ENCODE results near the gene LMF1.

DNA sequence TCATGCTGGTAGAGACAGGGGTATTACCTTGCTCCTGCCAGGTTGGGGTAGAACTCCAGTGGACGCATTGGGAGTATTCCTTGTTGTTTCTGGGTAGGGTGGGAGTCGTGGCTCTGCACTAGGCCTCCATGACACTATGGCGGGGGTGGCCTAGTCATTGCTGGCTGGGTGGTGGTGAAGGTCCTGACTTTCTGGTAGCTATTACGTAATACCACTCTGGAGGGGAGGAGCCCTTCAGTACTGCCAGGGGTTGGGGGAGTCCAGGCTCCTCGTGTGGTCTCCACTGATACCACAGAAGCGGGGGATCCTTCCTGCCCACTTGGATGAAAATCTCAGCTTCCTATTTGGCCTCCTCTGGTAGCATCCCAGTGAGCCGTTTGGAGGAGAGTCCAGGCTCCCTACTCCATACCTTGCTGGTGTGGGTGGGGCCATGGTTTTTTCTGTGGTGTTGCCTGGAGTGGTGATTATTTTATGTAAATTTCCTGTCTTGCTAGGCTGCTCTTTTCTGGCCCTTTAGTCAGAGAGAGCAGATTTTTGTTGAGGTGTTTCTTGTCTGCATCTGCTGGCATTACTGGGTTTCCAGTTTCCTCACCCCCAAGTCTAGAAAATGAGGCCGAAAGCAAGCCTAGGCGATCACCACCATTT, 104.4 kb downstream of the LMF1 start:
- TF ChIP-seq RAD21 (IDR thresholded peaks at IDR 0.05; ENCODE audit: low read length) (no peak), MAZ (IDR thresholded peaks at IDR 0.05; ENCODE audit: borderline replicate concordance, low read depth, low read length) (no peak), POLR2A (IDR thresholded peaks at IDR 0.05; ENCODE audit: low read depth, low read length) (no peak), NFE2L2 (IDR thresholded peaks at IDR 0.05; ENCODE audit: low read depth, low read length) (no peak), CEBPB (IDR thresholded peaks at IDR 0.05; ENCODE audit: low read depth, low read length) (peak; percentile 77), RFX5 (IDR thresholded peaks at IDR 0.05; ENCODE audit: low read depth, low read length) (no peak), CHD1 (IDR thresholded peaks at IDR 0.05; ENCODE audit: low read depth, low read length) (no peak), BHLHE40 (IDR thresholded peaks at IDR 0.05; ENCODE audit: low read depth, low read length) (no peak), MXI1 (IDR thresholded peaks at IDR 0.05; ENCODE audit: borderline replicate concordance, low read depth, low read length) (no peak), FOS (IDR thresholded peaks at IDR 0.05; ENCODE audit: low read depth, low read length) (no peak), SMC3 (IDR thresholded peaks at IDR 0.05; ENCODE audit: low read depth, low read length) (no peak)
- TF ChIP-seq, protein P1, sequence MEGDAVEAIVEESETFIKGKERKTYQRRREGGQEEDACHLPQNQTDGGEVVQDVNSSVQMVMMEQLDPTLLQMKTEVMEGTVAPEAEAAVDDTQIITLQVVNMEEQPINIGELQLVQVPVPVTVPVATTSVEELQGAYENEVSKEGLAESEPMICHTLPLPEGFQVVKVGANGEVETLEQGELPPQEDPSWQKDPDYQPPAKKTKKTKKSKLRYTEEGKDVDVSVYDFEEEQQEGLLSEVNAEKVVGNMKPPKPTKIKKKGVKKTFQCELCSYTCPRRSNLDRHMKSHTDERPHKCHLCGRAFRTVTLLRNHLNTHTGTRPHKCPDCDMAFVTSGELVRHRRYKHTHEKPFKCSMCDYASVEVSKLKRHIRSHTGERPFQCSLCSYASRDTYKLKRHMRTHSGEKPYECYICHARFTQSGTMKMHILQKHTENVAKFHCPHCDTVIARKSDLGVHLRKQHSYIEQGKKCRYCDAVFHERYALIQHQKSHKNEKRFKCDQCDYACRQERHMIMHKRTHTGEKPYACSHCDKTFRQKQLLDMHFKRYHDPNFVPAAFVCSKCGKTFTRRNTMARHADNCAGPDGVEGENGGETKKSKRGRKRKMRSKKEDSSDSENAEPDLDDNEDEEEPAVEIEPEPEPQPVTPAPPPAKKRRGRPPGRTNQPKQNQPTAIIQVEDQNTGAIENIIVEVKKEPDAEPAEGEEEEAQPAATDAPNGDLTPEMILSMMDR (conservative IDR thresholded peaks at IDR 0.05; ENCODE audit: low read depth, low read length), result no peak
